GM23338 (cell line): Measurements from ENCODE around the gene UBQLN4.

ENCODE experiments used
- CREB1 ChIP-seq: fragments of 250-450 bp; sonication (Bioruptor Pico); IDR thresholded peaks from 2 replicates; pipeline ENCODE4 v1.5.0; 2020; ENCODE audit warnings: low read depth, mild to moderate bottlenecking, moderate library complexity
- EZH2 ChIP-seq: fragments of 200-600 bp; sonication (generic); IDR thresholded peaks from one replicate; pipeline ENCODE4 v1.8.0; 2017; ENCODE audit warnings: antibody characterized with exemption, mild to moderate bottlenecking, low read depth; ENCODE audit not compliant: unreplicated experiment
- NANOG ChIP-seq: IDR thresholded peaks from 2 replicates; pipeline ENCODE4 v1.6.1; 2016; ENCODE audit warnings: antibody characterized with exemption, borderline replicate concordance
- POLR2AphosphoS5 ChIP-seq: IDR thresholded peaks from 2 replicates; pipeline ENCODE4 v1.6.1; 2016; ENCODE audit warnings: antibody characterized with exemption, low read depth
- TF ChIP-seq, protein P1 (sequence below), 2 experiments: fragments of 200-600 bp in 1 of 2; sonication (generic) in 1 of 2; conservative IDR thresholded peaks; 2 replicates each; pipeline versions ENCODE4 v1.5.1 to v1.6.1; 2016 to 2017; ENCODE audit warnings: antibody characterized with exemption in 2 of 2, low read depth in 2 of 2, mild to moderate bottlenecking in 2 of 2, moderate library complexity in 1 of 2

DNA sequence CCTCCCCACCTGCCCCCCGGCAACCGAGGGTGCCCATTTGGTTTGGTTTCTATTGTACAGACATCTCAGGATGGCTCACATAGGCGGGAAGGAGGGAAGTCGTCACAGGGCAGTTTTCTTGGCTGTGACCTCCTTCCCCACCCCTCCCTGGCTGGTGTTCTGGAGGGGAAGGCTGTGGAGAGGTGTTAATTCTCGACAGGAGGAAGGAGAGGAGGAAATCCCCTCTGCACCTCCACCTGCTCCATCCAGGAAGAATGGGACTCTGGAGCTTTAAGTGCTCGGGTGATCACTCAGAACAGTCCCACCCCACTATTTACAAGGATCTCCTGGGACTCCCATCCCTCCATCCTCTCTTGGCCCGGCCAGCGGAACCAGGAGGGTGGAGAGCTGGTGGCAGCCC lies 21.1 kb upstream of the UBQLN4 start:
- TF ChIP-seq, protein P1, sequence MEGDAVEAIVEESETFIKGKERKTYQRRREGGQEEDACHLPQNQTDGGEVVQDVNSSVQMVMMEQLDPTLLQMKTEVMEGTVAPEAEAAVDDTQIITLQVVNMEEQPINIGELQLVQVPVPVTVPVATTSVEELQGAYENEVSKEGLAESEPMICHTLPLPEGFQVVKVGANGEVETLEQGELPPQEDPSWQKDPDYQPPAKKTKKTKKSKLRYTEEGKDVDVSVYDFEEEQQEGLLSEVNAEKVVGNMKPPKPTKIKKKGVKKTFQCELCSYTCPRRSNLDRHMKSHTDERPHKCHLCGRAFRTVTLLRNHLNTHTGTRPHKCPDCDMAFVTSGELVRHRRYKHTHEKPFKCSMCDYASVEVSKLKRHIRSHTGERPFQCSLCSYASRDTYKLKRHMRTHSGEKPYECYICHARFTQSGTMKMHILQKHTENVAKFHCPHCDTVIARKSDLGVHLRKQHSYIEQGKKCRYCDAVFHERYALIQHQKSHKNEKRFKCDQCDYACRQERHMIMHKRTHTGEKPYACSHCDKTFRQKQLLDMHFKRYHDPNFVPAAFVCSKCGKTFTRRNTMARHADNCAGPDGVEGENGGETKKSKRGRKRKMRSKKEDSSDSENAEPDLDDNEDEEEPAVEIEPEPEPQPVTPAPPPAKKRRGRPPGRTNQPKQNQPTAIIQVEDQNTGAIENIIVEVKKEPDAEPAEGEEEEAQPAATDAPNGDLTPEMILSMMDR (conservative IDR thresholded peaks at IDR 0.05; ENCODE audit: low read depth in 2 of 2) = no peak
- TF ChIP-seq EZH2 (no peak), CREB1 (CRISPR knock-in tag) (no peak), POLR2AphosphoS5 (no peak), NANOG (no peak)
